AG10803 (cell line): ENCODE data around the gene POLR2J.

Experiments used
- DNase-seq: peaks from one replicate; pipeline ENCODE4 v3.0.0; 2010; ENCODE audit warnings: low read depth
- H3K4me3 ChIP-seq: 2 replicates; pipeline ENCODE4 v1.5.1; 2011; ENCODE audit warnings: mild to moderate bottlenecking, low read length, control low read depth
- TF ChIP-seq, protein P1 (sequence below): conservative IDR thresholded peaks from 2 replicates; pipeline ENCODE4 v1.5.1; 2011; ENCODE audit warnings: mild to moderate bottlenecking, low read length, control low read depth, inconsistent platforms

The POLR2J gene

DNA sequence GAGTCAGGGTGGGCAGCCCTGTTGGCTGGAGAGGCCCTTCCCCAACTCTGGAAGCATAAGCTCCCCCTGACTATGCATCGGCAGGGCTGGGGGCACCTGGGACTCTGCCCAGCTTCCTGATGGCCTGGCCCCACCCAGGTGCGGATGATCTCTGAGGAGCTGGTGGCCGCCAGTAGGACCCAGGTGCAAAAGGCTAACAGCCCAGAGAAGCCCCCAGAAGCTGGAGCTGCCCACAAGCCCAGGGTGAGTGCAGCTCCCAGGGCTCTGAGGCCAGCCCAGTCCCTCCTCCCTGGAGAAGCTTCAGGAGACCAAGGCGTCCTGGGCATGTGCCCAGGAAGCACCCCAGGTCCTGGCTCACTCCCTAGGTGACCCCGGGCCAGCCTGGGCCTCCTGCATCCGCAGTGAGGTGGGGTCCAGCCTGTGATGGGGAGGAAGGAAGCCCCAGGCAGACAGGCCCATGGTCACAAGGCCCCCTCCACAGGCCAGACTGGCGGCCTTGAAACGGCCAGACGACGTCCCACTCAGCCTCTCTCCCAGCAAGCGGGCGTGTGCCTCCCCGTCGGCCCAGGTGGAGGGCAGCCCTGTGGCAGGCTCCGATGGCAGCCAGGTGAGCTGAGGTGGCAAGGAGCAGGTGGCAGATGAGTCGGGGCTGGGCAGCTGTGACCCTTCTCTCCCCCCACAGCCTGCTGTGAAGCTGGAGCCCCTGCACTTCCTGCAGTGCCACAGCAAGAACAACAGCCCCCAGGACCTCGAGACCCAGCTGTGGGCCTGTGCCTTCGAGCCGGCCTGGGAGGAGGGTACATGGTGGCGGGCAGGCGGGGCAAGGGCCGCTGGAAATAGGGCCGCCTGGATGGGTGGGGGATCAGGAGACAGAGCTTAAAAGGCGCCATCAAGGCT is 10.9 kb downstream of the POLR2J start:
- H3K4me3 ChIP-seq = no peak overlapping the region
- TF ChIP-seq, protein P1, sequence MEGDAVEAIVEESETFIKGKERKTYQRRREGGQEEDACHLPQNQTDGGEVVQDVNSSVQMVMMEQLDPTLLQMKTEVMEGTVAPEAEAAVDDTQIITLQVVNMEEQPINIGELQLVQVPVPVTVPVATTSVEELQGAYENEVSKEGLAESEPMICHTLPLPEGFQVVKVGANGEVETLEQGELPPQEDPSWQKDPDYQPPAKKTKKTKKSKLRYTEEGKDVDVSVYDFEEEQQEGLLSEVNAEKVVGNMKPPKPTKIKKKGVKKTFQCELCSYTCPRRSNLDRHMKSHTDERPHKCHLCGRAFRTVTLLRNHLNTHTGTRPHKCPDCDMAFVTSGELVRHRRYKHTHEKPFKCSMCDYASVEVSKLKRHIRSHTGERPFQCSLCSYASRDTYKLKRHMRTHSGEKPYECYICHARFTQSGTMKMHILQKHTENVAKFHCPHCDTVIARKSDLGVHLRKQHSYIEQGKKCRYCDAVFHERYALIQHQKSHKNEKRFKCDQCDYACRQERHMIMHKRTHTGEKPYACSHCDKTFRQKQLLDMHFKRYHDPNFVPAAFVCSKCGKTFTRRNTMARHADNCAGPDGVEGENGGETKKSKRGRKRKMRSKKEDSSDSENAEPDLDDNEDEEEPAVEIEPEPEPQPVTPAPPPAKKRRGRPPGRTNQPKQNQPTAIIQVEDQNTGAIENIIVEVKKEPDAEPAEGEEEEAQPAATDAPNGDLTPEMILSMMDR = no peak

DNA sequence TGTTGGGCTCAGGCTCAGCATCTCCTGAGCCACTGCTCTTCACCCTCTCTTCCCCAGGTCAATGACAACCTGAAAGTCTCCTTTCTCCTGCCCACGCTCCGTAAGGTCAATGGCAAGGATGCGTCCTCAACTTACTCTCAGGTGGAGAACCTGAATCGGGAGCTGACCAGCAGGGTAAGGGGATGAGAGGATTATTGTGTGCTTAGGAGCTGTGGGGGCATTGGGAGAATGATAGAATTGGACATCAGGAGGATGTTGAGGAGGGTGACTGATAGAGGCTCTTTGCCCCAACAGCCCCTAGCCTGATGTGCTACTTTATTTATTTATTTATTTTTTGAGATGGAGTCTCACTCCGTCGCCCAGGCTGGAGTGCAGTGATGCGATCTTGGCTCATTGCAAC is 12.6 kb downstream of the POLR2J start:
- DNase-seq = no peak
- TF ChIP-seq, protein P1 = no peak
- H3K4me3 ChIP-seq = peak overlapping the region; percentile 99

More for the DNA sequence above, 10.9 kb downstream of the POLR2J start:
- DNase-seq = no peak

DNA sequence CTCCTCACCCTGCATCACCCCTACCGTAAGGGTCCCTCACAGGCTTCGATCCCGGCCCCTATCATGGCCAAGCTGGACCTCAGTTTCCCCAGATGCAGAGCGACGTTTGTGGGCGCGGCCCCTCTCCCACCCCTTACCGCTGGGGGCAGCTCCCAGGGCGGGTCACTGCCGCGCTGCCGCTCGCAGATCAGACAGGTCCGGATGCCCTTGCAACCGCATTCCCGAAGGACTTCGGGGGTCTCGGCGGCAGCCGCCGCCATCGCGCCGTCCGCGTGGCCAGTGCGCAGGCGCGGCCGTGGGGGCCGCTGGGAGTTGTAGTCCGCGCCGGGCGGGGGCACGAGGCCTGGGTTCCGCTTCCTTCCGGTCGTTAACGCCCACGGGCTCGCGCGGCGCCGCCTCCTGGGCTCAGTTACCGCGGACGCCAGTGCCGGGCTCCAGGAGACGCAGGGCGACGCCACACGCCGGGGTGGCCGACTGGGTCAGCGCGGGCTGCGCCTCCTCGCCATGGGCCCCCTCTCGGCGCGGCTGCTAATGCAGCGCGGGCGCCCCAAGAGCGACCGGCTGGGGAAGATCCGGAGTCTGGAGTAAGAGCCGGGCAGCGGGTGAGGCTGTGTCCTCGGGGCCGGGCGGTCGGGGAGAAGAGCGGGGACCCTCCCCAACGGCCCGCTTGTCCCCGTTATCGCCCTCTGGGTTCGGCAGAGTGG is 14.0 kb downstream of the POLR2J start, which contains the start of the genes ALKBH4 and LRWD1:
ALKBH4 (minus strand) TSS at position 287 of the 704 bp plus-strand sequence; CDS start at position 260, 27 bp downstream.
LRWD1 (plus strand) TSS at position 408 of the 704 bp plus-strand sequence; CDS start at position 505, 97 bp downstream.
- peak within 1 kb of the TSS; percentile 99 for H3K4me3 ChIP-seq
- TF ChIP-seq, protein P1 = no peak
- peak; percentile 90 for DNase-seq

DNA sequence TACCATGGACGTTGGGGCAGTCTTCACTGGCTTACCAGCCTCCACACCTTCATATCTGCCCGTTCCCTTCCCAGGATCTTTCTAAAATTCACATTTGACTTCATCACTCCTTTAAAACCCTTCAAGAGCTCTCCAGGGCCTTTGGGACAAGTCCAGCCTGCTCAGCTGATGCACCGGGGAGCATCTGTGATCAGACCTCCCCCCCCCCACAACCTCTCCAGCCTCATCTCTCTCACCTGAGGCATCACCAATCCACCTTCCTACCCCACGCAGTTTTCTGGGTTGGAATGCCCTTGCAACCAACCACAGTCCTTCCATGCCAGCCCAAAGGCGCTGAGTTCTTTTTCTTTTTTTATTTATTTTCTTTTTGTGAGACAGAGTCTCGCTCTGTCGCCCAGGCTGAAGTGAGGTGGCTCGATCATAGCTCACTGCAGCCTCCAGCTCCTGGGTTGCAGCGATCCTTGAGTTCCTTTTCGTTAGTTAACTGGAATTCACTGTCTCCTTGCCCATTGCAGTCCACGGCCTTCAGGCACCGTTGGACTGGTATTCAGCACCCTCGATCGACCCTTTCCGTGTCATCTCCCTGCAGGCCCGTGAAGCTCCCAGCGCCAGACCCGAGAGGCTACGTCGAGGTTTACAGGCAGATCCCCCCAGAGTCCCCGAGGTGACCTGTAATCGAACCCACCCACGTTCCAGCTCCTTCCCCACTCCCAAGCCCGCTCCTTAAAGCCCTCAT is 14.7 kb downstream of the POLR2J start:
- TF ChIP-seq, protein P1 = no peak
- DNase-seq = peak; percentile 23
- peak overlapping the region; percentile 99 for H3K4me3 ChIP-seq

DNA sequence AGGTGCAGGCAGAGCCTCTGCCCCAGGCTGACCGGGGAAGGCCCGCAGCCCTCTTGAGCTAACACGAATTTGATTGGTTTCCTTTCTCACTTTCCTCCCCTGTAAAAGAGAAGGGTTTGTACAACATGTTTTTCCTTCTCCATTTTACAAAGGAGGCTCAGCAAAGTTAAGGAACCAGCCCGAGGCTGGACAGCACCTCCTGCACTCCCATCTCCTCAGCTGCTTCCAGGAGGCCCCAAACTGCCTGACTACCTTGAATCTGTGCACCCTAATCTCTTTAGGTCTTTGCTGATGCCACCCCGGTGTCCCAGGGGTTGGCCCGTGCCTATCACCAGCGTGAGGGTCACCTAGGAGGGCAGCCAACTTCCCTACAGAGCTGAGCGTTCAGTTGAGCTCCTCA is 18.3 kb downstream of the POLR2J start:
- DNase-seq = no peak
- no peak overlapping the region for H3K4me3 ChIP-seq
- TF ChIP-seq, protein P1 = no peak

DNA sequence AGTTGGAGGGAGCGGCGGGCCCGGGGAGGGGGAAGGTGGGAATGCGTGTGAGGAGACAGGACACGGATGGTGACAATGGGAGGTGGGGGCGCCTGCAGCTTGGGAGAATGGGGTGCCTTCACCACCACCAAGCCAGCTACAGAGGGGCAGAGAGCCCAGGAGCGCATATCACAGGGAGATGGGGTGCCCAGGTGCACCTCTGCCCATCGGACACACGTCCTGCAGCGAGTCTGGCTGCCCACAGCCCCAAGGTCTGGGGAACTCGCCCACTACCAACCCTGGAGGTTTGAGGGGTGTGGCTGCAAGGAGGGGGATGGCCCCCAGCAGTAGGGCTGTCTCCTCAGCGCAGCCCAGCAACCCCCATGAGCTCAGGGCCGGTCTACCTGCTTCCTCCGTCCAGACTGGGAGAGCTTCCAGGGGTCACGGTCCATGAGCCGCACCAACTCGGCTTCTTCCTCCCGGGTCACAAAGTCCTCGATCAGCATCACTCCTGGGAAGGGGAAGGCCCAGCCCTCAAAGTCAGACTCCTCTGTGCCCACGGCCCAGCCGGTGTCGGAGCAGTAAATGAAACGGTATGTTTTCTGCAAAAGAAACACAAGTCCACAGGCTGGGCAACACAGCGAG is 19.4 kb downstream of the POLR2J start:
- H3K4me3 ChIP-seq = no peak overlapping the region
- TF ChIP-seq, protein P1 = no peak
- no peak for DNase-seq
